Aorta (tissue), 5 donors: ENCODE results near the gene NOTCH1. TPM values are rescaled to one million over a fixed set of nuclear protein-coding genes. Genes with fewer than 3 reads are reported as not detected.

Experiments
- ATAC-seq: fragments of 200-7000 bp; cut with Tn5 transposase; one replicate; pipeline ENCODE4 v1.9.1; 2022; ENCODE audit warnings: moderate library complexity; ENCODE audit not compliant: low FRiP score
- DNase-seq, 2 donors: peaks; one replicate each; pipeline ENCODE4 v3.0.0-alpha.2; 2020
- H3K27ac ChIP-seq, 2 donors: one replicate each; pipeline ENCODE4 v1.5.1; 2013; ENCODE audit warnings: low read length in 2 of 2, mild to moderate bottlenecking in 2 of 2, moderate library complexity in 2 of 2, control low read depth in 1 of 2, inconsistent platforms in 1 of 2, low read depth in 1 of 2
- H3K27me3 ChIP-seq, 2 donors: one replicate each; pipeline ENCODE4 v1.6.1; 2013; ENCODE audit warnings: control low read depth in 1 of 2, low read length in 1 of 2, mild to moderate bottlenecking in 1 of 2, moderate library complexity in 1 of 2; ENCODE audit not compliant: insufficient read depth in 2 of 2, control insufficient read depth in 1 of 2
- H3K36me3 ChIP-seq, 2 donors: one replicate each; pipeline ENCODE4 v1.6.1; 2013; ENCODE audit warnings: control low read depth in 1 of 2, low read length in 1 of 2, mild to moderate bottlenecking in 1 of 2; ENCODE audit not compliant: insufficient read depth in 2 of 2, control insufficient read depth in 1 of 2
- H3K4me1 ChIP-seq, 2 donors: one replicate each; pipeline ENCODE4 v1.6.1; 2013; ENCODE audit warnings: low read length in 2 of 2, control low read depth in 1 of 2, mild to moderate bottlenecking in 1 of 2, moderate library complexity in 1 of 2; ENCODE audit not compliant: insufficient read depth in 2 of 2, control insufficient read depth in 1 of 2
- H3K4me3 ChIP-seq, 2 donors: one replicate each; pipeline ENCODE4 v1.5.1; 2013; ENCODE audit warnings: low read length in 2 of 2, control low read depth in 1 of 2, mild to moderate bottlenecking in 1 of 2
- H3K9me3 ChIP-seq: one replicate; pipeline ENCODE4 v1.6.1; 2013; ENCODE audit warnings: mild to moderate bottlenecking, low read length; ENCODE audit not compliant: control insufficient read depth
- WGBS, 2 donors: extraction: QIAGEN DNeasy Blood & Tissue Kit; methylation state at CpG; one replicate each; pipeline ENCODE4 v1.1.7; 2013; 5-methylcytosine and 5-hydroxymethylcytosine counted together
- intact Hi-C, 2 donors: fragments of 100-400 bp; cut with DNase I; formaldehyde crosslinking; loops; one replicate each; pipeline versions ENCODE4 v1.14.2 to v1.15.0; 2022
- polyA plus RNA-seq, 2 donors: library from polyadenylated mRNA; stranded (reverse); fragments of 200-250 nt; gene quantifications; one replicate each; pipeline ENCODE4 v1.2.3, GENCODE V29; 2013
- total RNA-seq, 2 donors: library from RNA; stranded (reverse); fragmentation: NEBNext Ultra II Directional; extraction: Animal tissue kit (Norgen Biotek cat#: 25700); gene quantifications; one replicate each; pipeline ENCODE4 v1.2.1, GENCODE V29; 2021
- donor health status: healthy with polysubstance abuse.
- donor health status: Bipolar disorder and iron deficiency.
- donor health status: DM: no; HTN: no; CAD: no.
- donor health status: DM: no; HTN: no; CAD: no.
- donor health status: DM: yes; HTN: yes; CAD: no.

The NOTCH1 gene
- total and polyA plus RNA-seq, 4 donors = 3.1 to 81.6 (median 27.9) TPM

DNA sequence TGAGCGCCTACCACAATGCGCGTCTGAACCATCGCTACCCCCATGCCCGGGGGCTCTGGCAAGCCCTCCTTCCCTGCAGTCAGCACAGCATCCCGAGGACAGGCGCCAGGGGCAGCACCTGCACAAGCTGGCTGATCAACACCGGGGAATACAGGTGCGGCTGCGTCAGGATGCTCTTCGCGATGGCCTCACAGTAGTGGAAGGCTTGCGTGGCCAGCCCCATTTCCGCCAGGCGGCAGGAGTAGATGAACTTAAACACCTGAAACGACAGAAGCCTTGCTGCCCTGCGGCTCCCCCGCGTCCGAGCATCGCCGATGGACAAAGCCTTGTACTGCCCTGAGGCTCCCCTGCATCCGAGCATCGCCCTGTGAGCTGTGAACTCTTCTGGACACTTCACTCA, 88.5 kb downstream of the NOTCH1 start:
- intact Hi-C loops = no loop called here
- DNase-seq = no peak
- Histone ChIP-seq H3K4me1 (no peaks in the 10 kb centered on the region), H3K36me3 (peaks cover 0 to 14% of the 10 kb centered on the region in 2 donors), H3K9me3 (no peaks in the 10 kb centered on the region), H3K27me3 (no peaks in the 10 kb centered on the region), H3K4me3 (no peak overlapping the region), H3K27ac (no peak overlapping the region)
- 94 to 96% methylated on average over 24 of the region's 24 CpGs for WGBS, 2 donors
- ATAC-seq = no peak

DNA sequence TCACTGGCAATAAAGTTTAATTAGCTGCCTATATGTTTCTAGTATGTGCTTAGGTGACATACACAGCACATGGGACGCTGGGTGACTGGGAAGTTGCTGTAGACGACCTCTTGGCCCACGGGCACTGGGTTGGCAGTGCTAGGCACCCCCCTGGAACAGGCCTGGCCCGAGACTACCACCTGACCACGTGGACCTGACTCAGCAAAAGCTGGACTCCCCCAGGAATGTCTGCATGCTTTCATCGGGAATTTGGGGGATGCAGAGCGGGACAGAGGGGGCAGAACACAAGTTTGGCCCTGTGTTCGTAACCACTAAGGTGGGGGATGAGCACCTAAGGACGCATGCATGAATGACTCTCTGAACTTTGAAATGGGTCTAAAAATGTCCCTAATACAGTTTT, 89.6 kb downstream of the NOTCH1 start:
- H3K4me3 ChIP-seq = no peak overlapping the region
- 80 to 83% methylated on average over 9 of the region's 9 CpGs for WGBS, 2 donors
- DNase-seq = no peak
- no peak for ATAC-seq
- no peaks in the 10 kb centered on the region for H3K4me1 ChIP-seq
- H3K36me3 ChIP-seq = peaks cover 0 to 13% of the 10 kb centered on the region in 2 donors
- no peaks in the 10 kb centered on the region for H3K9me3 ChIP-seq
- intact Hi-C loops = no loop called here
- H3K27ac ChIP-seq = no peak overlapping the region
- no peaks in the 10 kb centered on the region for H3K27me3 ChIP-seq

DNA sequence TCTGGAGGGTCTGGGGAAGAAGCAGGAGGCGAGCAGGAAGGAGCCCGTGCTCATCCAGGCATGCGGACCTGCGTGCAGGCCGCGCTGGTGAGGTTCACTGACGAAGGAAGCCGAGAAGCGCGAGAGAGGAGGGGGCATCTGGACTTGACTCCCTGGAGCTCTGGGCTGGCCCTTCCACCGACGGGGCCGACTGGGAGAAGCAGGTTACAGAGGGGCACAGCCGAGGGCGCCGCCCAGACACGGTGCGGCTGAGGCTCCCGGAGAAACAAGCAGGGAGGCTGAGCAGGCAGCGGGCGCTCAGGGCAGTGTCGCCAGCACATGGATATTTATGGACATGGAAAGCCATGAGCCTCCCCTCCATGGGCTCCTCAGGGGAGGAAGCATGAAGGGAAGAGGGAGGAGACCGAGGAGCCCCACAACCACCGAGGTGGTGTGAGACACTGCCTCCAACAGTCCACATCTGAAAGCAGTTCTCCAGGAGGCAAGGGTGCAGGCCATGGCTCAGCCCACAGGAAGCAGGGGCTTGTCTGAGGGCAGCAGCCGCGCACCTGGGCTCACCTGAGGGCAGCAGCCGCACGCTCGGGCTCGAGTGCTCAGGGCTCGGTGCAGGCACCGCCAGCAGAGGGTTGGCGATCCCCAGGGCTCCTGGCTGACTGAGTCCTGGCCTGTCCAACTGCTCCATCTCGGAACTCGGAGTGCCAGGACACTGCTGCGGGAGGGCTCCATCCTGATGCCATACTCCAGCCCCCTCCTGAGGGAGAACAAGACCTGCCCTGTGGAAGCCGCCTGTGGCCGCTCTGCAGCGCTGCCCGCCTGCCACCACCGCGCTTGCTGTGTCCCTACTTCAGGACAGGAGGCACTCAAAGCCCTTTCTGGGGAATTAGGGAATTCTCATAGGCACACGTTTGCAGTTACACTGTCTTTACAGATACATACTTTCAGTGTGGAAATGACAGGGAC, 90.5 kb downstream of the NOTCH1 start:
- H3K36me3 ChIP-seq = peaks cover 0 to 11% of the 10 kb centered on the region in 2 donors
- H3K4me1 ChIP-seq = no peaks in the 10 kb centered on the region
- intact Hi-C loops = no loop called here
- ATAC-seq (no peak), DNase-seq (no peak)
- 90 to 91% methylated on average over 42 to 43 of the region's 43 CpGs for WGBS, 2 donors
- H3K4me3 ChIP-seq = no peak overlapping the region
- no peaks in the 10 kb centered on the region for H3K27me3 ChIP-seq
- no peaks in the 10 kb centered on the region for H3K9me3 ChIP-seq
- H3K27ac ChIP-seq = no peak overlapping the region

DNA sequence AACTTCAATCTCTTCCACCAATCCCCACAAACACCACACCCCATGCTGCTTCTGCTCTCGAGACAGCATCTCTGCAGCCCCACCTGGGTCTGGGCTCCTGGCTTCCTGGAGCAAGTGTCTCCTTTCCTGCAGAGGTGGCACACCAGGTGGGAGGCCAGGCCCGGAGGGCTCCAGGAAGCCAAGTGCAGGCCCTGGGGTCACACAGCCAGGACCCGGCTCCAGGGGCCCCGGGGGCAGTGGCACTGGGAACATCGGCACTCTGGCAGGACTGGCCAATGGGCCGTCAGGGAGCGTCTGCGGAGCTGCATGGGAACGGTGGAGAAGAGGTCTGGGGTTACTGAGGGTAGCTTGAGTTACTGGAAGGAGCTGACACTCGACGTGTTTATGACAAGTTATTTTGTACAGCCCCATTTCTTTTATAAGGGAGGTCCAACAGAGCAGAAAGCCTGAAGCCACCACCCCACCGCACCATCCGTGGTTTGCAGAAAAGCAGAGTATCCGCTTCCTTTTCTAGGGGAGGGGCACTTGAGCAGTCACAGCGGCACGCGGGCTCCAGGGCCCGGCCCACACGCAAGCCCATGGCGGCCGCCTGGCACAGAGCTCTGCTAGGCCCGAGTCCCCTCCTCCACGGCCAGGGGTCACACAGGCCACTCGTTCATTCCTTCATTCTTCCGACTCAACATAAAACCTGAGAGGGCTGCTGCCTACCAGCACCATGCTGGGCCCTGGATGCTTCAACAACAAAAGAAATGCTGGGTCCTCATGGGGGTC, 91.6 kb downstream of the NOTCH1 start:
- H3K36me3 ChIP-seq = peaks cover 0 to 7% of the 10 kb centered on the region in 2 donors
- no peaks in the 10 kb centered on the region for H3K4me1 ChIP-seq
- H3K27me3 ChIP-seq = no peaks in the 10 kb centered on the region
- no peak overlapping the region for H3K4me3 ChIP-seq
- no peak for ATAC-seq
- WGBS, 2 donors = 89 to 91% methylated on average over 25 of the region's 25 CpGs
- H3K27ac ChIP-seq = no peak overlapping the region
- no peak for DNase-seq
- H3K9me3 ChIP-seq = no peaks in the 10 kb centered on the region
- intact Hi-C loops = no loop called here

DNA sequence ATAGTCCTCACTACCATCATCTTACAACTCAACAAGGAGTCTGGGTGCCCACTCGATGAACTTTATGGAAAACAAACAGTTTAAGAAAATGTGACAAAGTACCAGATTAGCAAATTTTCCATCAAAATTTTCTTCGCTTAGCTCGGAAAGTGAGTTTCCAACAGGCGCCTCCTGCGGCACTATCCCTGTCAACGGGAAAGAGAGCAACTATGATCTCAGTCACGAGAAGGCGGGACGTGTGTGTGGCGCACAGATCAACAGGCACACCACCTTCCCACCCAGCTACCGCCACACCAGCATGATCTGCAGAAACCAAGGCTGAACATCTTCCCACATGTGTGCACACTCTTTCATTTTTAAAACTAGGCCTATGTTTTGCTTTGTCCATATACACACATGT, 92.5 kb downstream of the NOTCH1 start:
- H3K4me1 ChIP-seq = no peaks in the 10 kb centered on the region
- 87 to 89% methylated on average over 11 of the region's 11 CpGs for WGBS, 2 donors
- no peak overlapping the region for H3K4me3 ChIP-seq
- H3K9me3 ChIP-seq = no peaks in the 10 kb centered on the region
- no peak overlapping the region for H3K27ac ChIP-seq
- ATAC-seq (no peak), DNase-seq (no peak)
- intact Hi-C loops = no loop called here
- peaks cover 0 to 7% of the 10 kb centered on the region in 2 donors for H3K36me3 ChIP-seq
- H3K27me3 ChIP-seq = no peaks in the 10 kb centered on the region

DNA sequence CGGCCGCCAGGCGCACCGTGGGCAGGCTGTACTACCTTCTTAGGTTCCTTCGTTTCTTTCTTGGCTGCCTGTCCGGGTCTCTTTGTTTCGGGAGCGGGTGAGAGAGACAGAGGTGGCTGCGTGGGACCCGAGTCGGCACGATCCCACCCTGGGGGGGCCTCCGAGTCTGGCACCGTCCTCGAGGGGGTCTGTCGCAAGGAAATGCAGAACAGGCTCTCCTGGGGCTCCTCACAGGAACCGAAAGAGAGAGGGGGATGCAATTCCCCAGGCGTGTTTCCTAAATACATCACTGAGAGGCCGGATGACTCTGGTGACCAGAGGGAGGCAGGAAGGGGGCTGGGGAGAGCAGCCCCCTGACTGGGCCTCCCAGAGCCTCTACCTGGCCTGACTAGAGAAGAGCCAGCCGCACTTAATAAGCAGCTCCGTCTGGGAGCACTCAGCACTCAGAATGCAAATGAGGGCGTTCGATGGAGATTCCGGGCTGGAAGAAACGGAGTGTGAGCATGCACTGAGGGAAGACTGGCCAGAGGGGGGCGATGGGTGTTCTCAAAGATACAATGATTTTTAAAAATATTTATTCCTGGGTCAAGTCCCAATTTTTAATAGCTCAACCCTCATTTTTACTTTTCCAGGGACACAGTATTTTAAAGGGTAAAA, 94.5 kb downstream of the NOTCH1 start:
- DNase-seq (no peak), ATAC-seq (no peak)
- no peak overlapping the region for H3K4me3 ChIP-seq
- WGBS, 2 donors = 87 to 88% methylated on average over 26 of the region's 26 CpGs
- H3K36me3 ChIP-seq = peaks cover 0 to 11% of the 10 kb centered on the region in 2 donors
- intact Hi-C loops = no loop called here
- no peaks in the 10 kb centered on the region for H3K27me3 ChIP-seq
- H3K27ac ChIP-seq = no peak overlapping the region
- no peaks in the 10 kb centered on the region for H3K9me3 ChIP-seq
- no peaks in the 10 kb centered on the region for H3K4me1 ChIP-seq

DNA sequence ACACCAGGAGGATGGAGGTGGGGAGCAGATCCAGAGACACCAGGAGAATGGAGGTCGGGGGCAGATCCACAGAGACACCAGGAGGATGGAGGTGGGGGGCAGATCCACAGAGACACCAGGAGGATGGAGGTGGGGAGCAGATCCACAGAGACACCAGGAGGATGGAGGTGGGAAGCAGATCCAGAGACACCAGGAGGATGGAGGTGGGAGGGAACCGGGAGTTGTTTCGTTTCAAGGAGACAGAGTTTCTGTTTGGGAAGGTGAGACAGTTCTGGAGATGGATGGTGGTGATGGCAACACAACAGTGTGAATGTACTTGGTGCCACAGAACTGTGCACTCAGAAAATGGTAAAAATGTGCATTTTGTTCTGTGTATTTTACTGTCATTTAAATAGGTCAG, 97.2 kb downstream of the NOTCH1 start:
- Histone ChIP-seq H3K36me3 (peaks cover 0 to 8% of the 10 kb centered on the region in 2 donors), H3K27ac (no peak overlapping the region), H3K27me3 (no peaks in the 10 kb centered on the region), H3K4me1 (no peaks in the 10 kb centered on the region), H3K9me3 (no peaks in the 10 kb centered on the region), H3K4me3 (no peak overlapping the region)
- DNase-seq (no peak), ATAC-seq (no peak)
- intact Hi-C loops = no loop called here
- 85 to 91% methylated on average over 3 of the region's 3 CpGs for WGBS, 2 donors

DNA sequence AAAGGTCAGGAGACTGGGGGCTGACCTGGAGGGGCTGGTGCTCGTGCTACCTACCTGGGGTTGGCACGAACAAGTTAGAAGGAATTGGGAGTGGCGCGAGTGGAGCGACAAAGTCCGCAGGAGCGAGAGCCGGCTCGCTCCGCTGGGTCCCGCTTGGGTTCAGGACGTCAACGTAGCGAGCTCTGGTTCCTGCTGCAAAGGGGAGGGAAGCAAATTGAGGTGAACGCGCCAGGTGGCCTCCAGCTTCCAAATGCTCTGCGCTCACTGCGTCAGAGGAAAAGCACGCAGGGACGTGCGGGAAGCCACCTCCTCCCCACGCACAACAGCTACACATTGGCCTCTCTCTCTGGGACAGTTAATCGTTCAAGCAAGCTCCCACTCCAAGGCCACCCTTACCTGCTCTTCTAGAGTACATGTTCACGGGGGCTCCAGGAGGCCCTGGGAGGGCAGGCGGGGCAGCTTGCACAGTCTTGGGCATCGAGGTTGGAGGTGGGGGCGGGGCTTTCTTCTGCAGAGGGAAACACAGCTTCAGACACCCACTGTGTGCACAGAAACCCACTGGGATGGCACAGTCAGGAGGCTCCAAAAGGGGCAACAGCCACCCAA, 98.6 kb downstream of the NOTCH1 start:
- H3K4me1 ChIP-seq = no peaks in the 10 kb centered on the region
- no peak overlapping the region for H3K4me3 ChIP-seq
- DNase-seq = no peak
- no peaks in the 10 kb centered on the region for H3K9me3 ChIP-seq
- H3K36me3 ChIP-seq = peaks cover 0 to 8% of the 10 kb centered on the region in 2 donors
- no peak for ATAC-seq
- H3K27me3 ChIP-seq = no peaks in the 10 kb centered on the region
- 91 to 94% methylated on average over 26 to 27 of the region's 27 CpGs for WGBS, 2 donors
- no peak overlapping the region for H3K27ac ChIP-seq
- intact Hi-C loops = no loop called here
